AG04450 (cell line): ENCODE data around the gene SCAMP1. TPM values are rescaled to one million over a fixed set of nuclear protein-coding genes. Genes with fewer than 3 reads are reported as not detected.
A peak's percentile ranks its signal among the peaks of the same experiment; 100 is the strongest.

Source experiments
- CTCF ChIA-PET: fragments of 300-600, 350-600 bp; formaldehyde crosslinking; extraction: SDS; loops from one replicate; lab custom pipeline; 2022; ENCODE audit warnings: antibody characterized with exemption, inconsistent platforms; lab: Charles Lee
- POLR2A ChIA-PET: fragments of 350-600 bp; formaldehyde crosslinking; extraction: SDS; loops from one replicate; lab custom pipeline; 2021; ENCODE audit warnings: antibody characterized with exemption, inconsistent platforms; lab: Yijun Ruan, JAX
- DNase-seq: peaks from one replicate; pipeline ENCODE4 v3.0.0-alpha.2; 2011; ENCODE audit warnings: low read depth, low spot score
- H3K27ac ChIP-seq: one replicate; pipeline ENCODE4 v1.5.1; 2012; ENCODE audit warnings: low read depth, low read length, control low read depth
- H3K27me3 ChIP-seq: one replicate; pipeline ENCODE4 v1.6.0; 2012; ENCODE audit warnings: low read length; ENCODE audit not compliant: control insufficient read depth, insufficient read depth
- H3K4me3 ChIP-seq: 2 replicates; pipeline ENCODE4 v1.5.1; 2011; ENCODE audit warnings: mild to moderate bottlenecking, low read depth, low read length, control low read depth
- H3K9me3 ChIP-seq: 2 replicates; pipeline ENCODE4 v1.5.1; 2012; ENCODE audit warnings: low read length; ENCODE audit not compliant: control insufficient read depth, insufficient read depth
- polyA minus RNA-seq: library from RNA; depleted of rRNA, polyadenylated mRNA; stranded (reverse); fragments of >200 nt; gene quantifications from 2 replicates; pipeline ENCODE4 v1.2.3, GENCODE V29; 2011; rRNA and poly(A)+ RNA removed
- polyA plus RNA-seq: library from polyadenylated mRNA; depleted of rRNA; stranded (reverse); fragments of >200 nt; gene quantifications from 2 replicates; pipeline ENCODE4 v1.2.3, GENCODE V29; 2011; rRNA removed
- TF ChIP-seq, protein P1 (sequence below): IDR thresholded peaks from 2 replicates; pipeline ENCODE4 v1.5.1; 2011; ENCODE audit warnings: low read depth, low read length, control low read depth, inconsistent platforms

Gene SCAMP1, protein sequence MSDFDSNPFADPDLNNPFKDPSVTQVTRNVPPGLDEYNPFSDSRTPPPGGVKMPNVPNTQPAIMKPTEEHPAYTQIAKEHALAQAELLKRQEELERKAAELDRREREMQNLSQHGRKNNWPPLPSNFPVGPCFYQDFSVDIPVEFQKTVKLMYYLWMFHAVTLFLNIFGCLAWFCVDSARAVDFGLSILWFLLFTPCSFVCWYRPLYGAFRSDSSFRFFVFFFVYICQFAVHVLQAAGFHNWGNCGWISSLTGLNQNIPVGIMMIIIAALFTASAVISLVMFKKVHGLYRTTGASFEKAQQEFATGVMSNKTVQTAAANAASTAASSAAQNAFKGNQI
- polyA plus RNA-seq (40.4 and 44.6 TPM in 2 replicates), polyA minus RNA-seq (40.7 and 61.3 TPM in 2 replicates)

DNA sequence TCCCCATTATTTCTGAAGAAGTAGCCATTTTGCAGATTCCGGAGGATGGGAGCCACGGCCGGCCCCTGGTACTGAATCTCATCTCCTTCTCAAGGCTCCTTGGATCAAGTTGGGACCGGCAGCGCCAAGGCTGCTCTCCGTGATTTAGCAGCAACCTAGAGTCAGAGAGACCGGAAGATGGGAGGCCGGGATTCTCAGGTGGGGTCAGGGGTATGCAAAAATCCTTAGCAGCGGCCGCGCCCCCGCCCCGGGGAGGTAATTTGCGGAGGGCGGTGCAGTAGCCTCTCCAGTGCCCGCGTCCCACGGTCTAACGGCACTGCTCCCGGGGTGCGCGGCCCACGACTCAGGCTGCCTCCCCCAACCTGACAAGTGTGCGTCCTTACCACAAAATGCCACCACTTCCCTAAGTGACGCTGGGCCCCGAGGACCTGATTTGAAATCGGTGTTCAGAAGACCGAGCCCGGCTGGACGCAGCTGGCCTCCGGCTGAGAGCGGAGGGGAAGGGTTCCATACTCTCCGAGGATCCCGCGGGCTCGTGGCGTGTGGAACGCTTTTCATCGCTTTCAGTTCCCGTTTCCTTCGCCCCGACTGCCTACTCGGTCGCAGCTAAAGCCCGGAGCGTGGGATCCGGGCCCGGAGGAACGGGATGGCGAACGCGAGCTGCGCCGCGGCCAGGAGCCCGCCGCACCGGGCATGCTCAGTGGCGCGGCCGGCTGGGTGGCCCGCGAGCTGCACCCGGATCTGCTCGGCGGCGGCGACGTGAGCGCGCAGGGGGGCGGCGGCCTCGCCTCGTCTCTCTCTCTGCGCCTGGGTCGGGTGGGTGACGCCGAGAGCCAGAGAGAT, at the start of gene SCAMP1:
TSS of gene SCAMP1 (plus strand) at position 787 of the 843 bp plus-strand sequence. CDS start at position 842, 55 bp downstream.
- Histone ChIP-seq H3K27me3 (no peaks in the 10 kb centered on the region), H3K27ac (peak within 1 kb of the TSS; percentile 95), H3K4me3 (peak within 1 kb of the TSS; percentile 96), H3K9me3 (peaks cover 3% of the 10 kb centered on the region; the same call in 1 of the 2 replicates)
- POLR2A ChIA-PET, result interaction anchor here (0.5 to 2.0 kb wide), 4 partner anchors 13 to 547 kb away, joined by 3 to 15 read pairs (median 3); partner anchors contain the start of gene AP3B1
- TF ChIP-seq, protein P1, sequence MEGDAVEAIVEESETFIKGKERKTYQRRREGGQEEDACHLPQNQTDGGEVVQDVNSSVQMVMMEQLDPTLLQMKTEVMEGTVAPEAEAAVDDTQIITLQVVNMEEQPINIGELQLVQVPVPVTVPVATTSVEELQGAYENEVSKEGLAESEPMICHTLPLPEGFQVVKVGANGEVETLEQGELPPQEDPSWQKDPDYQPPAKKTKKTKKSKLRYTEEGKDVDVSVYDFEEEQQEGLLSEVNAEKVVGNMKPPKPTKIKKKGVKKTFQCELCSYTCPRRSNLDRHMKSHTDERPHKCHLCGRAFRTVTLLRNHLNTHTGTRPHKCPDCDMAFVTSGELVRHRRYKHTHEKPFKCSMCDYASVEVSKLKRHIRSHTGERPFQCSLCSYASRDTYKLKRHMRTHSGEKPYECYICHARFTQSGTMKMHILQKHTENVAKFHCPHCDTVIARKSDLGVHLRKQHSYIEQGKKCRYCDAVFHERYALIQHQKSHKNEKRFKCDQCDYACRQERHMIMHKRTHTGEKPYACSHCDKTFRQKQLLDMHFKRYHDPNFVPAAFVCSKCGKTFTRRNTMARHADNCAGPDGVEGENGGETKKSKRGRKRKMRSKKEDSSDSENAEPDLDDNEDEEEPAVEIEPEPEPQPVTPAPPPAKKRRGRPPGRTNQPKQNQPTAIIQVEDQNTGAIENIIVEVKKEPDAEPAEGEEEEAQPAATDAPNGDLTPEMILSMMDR, result 0 out of 2 replicates have a peak, but pooled peaks have one; percentile 30
- CTCF ChIA-PET, result interaction anchor here (0.6 to 2.0 kb wide), 4 partner anchors 9 to 1239 kb away, joined by 3 to 4 read pairs (median 4); no protein-coding TSS in a partner anchor
- peak; percentile 81 for DNase-seq

DNA sequence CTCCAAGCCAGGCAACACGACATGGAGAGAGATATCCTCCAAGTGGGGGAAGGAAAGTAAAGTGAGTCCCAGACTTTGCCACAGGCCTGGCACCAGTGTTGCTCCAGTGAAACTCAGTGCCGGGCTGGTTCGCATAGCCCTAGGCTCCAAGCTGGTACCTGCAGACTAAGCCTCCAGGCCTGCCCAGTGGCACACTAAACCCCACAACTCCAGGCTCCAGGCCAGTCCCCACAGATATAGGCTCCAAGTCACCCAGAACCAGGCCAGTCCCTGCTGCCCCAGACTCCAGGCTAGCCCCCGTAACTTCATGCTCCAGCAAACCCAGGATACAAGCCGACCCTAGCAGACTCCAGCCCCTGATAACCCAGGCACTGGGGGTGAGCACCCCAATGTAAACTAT, 42.9 kb upstream of the SCAMP1 start:
- ChIA-PET CTCF (no interaction called here), POLR2A (no interaction called here)
- Histone ChIP-seq H3K27me3 (peaks cover 7% of the 10 kb centered on the region), H3K27ac (no peak overlapping the region), H3K4me3 (no peak overlapping the region), H3K9me3 (no peaks in the 10 kb centered on the region)
- no peak for DNase-seq
- TF ChIP-seq, protein P1, result no peak

DNA sequence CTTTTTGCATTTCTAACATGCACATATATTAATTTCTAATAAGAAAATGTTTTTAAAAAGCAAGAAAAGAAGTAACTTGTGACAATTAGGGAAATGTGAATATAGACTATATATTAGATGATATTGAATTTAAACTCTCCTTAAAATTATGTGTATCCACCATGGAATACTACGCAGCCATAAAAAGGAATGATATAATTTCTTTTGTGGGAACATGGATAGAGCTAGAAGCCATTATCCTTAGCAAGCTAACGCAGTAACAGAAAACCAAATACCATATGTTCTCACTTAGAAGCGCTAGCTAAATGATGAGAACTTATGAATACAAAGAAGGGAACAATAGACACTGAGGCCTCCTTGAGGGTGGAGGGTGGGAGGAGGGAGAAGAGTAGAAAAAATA, 42.1 kb upstream of the SCAMP1 start:
- ChIA-PET POLR2A (no interaction called here), CTCF (no interaction called here)
- TF ChIP-seq, protein P1, result no peak
- Histone ChIP-seq H3K27me3 (peaks cover 3% of the 10 kb centered on the region), H3K9me3 (no peaks in the 10 kb centered on the region), H3K4me3 (no peak overlapping the region), H3K27ac (no peak overlapping the region)
- DNase-seq, result no peak

DNA sequence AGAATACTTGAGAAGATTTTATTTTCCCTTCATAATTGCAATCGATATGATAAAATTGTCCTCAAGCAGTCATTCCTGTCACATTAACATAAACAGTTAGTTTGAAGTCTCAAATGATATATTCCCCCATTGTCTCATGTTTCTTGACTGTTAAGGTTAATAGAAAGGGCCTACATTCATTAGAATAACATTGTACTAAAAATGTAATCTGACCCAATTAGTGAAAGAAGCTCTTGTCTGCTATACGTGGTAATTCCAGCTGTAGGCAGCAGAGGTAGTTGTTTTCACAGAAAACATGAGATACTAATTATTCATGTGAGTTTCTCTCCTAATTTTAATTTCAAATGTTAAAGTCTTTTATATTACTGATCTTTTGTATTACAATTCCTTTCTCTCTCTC, 40.0 kb upstream of the SCAMP1 start:
- Histone ChIP-seq H3K4me3 (no peak overlapping the region), H3K9me3 (no peaks in the 10 kb centered on the region), H3K27me3 (no peaks in the 10 kb centered on the region), H3K27ac (no peak overlapping the region)
- DNase-seq, result peak; percentile 26
- CTCF ChIA-PET, result interaction anchor here (0.6 to 2.7 kb wide), 11 partner anchors 9 to 663 kb away, joined by 3 to 12 read pairs (median 3); partner anchors contain the start of gene SCAMP1
- POLR2A ChIA-PET, result no interaction called here
- TF ChIP-seq, protein P1, result peak; percentile 76
